Vagina (tissue), 2 donors: ENCODE data around the gene PTPRD. TPM values are rescaled to one million over a fixed set of nuclear protein-coding genes. Genes with fewer than 3 reads are reported as not detected.

Experiments used
- DNase-seq, 2 donors: peaks; one replicate each; pipeline ENCODE4 v3.0.0-alpha.2; 2017; ENCODE audit errors: extremely low spot score in 2 of 2
- H3K27ac ChIP-seq: fragments of 200-600 bp; sonication (generic); one replicate; pipeline ENCODE4 v1.5.1; 2019
- H3K27me3 ChIP-seq: fragments of 200-600 bp; sonication (generic); one replicate; pipeline ENCODE4 v1.5.1; 2019
- H3K36me3 ChIP-seq, 2 donors: fragments of 200-600 bp; sonication (generic); one replicate each; pipeline ENCODE4 v1.5.1; 2017 to 2019
- H3K4me1 ChIP-seq: fragments of 200-600 bp; sonication (generic); one replicate; pipeline ENCODE4 v1.5.1; 2019
- H3K4me3 ChIP-seq, 2 donors: fragments of 200-600 bp; sonication (generic); 1 replicate in 1 of 2; 2 replicates in 1 of 2; pipeline ENCODE4 v1.5.1; 2016 to 2019
- H3K9me3 ChIP-seq: fragments of 200-600 bp; sonication (generic); one replicate; pipeline ENCODE4 v1.5.1; 2019
- POLR2A ChIP-seq, 2 donors: fragments of 450-650 bp; IDR thresholded peaks; one replicate each; pipeline ENCODE4 v1.6.1; 2017; ENCODE audit warnings: antibody characterized with exemption in 2 of 2, mild to moderate bottlenecking in 2 of 2, moderate library complexity in 2 of 2
- POLR2AphosphoS5 ChIP-seq, 2 donors: sonication (generic); formaldehyde crosslinking; IDR thresholded peaks; one replicate each; pipeline ENCODE4 v1.9.0; 2017; ENCODE audit warnings: antibody characterized with exemption in 2 of 2, mild to moderate bottlenecking in 2 of 2, low read depth in 1 of 2; ENCODE audit not compliant: insufficient read depth in 1 of 2
- intact Hi-C: fragments of 100-400 bp; cut with DNase I; formaldehyde crosslinking; loops from one replicate; pipeline ENCODE4 v1.15.1; 2023
- total RNA-seq: library from RNA; depleted of rRNA; stranded (reverse); fragments of >200 nt; gene quantifications from one replicate; pipeline ENCODE4 v1.2.3, GENCODE V29; 2016
- TF ChIP-seq, protein P1 (sequence below), 3 experiments: fragments of 450-650 bp in 2 of 3; fragments of 200-600 bp in 1 of 3; sonication (generic) in 1 of 3; IDR thresholded peaks; one replicate each; pipeline ENCODE4 v1.5.1; 2017 to 2019; ENCODE audit warnings: antibody characterized with exemption in 3 of 3, mild to moderate bottlenecking in 2 of 3, moderate library complexity in 2 of 3

PTPRD gene
- total RNA-seq, 1 donor from 2014 or later = 10.3 TPM

DNA sequence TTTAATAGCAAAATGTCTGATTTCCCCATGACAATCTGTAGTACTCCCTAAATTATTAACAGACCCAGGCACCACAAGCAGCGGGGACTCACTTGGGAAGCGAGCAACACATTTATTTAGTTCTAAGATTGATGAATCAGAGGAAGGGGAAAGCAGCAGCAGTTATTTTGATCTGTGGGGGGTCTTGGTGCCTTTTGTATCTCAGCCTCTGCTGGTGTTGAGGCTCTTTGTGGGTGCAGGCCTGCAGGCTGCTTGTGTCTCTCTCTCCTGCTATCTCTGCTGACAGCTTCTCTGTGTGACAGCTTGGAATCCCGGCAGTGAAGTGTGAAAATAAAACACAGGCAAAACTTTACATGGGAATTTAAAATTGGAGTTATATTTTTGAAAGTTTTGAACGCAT, 1935.1 kb downstream of the PTPRD start:
- no peaks in the 10 kb centered on the region for H3K9me3 ChIP-seq
- no peak for TF ChIP-seq POLR2AphosphoS5 (IDR thresholded peaks at IDR 0.05; ENCODE audit: insufficient read depth in 1 of 2, low read depth in 1 of 2)
- TF ChIP-seq, protein P1, sequence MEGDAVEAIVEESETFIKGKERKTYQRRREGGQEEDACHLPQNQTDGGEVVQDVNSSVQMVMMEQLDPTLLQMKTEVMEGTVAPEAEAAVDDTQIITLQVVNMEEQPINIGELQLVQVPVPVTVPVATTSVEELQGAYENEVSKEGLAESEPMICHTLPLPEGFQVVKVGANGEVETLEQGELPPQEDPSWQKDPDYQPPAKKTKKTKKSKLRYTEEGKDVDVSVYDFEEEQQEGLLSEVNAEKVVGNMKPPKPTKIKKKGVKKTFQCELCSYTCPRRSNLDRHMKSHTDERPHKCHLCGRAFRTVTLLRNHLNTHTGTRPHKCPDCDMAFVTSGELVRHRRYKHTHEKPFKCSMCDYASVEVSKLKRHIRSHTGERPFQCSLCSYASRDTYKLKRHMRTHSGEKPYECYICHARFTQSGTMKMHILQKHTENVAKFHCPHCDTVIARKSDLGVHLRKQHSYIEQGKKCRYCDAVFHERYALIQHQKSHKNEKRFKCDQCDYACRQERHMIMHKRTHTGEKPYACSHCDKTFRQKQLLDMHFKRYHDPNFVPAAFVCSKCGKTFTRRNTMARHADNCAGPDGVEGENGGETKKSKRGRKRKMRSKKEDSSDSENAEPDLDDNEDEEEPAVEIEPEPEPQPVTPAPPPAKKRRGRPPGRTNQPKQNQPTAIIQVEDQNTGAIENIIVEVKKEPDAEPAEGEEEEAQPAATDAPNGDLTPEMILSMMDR (IDR thresholded peaks at IDR 0.05) = no peak
- no peak for TF ChIP-seq POLR2A (IDR thresholded peaks at IDR 0.05)

DNA sequence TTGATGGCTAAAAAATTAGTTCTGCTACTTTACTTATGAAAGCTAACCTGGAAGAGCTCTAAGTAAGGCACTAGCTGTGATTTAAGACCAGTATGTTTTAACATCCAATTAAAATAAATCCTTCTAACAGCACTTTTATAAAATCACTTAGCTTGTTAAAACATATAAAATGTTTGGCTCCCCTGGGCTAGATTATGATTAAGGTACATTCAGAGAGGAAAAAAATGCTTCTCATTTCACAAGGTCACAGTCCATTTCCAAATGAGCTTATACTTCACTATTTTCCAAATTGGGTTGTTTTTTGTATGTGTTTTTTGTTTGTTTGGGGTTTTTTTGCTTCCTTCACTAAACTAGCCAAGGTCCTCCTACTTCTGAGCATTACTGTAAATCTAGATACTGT, 1938.3 kb downstream of the PTPRD start:
- TF ChIP-seq POLR2A (IDR thresholded peaks at IDR 0.05) = no peak
- TF ChIP-seq POLR2AphosphoS5 (IDR thresholded peaks at IDR 0.05; ENCODE audit: insufficient read depth in 1 of 2, low read depth in 1 of 2) = no peak
- TF ChIP-seq, protein P1 (IDR thresholded peaks at IDR 0.05) = no peak
- Histone ChIP-seq H3K9me3 (no peaks in the 10 kb centered on the region), H3K4me3 (no peak overlapping the region), H3K4me1 (no peaks in the 10 kb centered on the region), H3K27me3 (no peaks in the 10 kb centered on the region), H3K27ac (no peak overlapping the region), H3K36me3 (no peaks in the 10 kb centered on the region)
- intact Hi-C loops = no loop called here
- DNase-seq = no peak

More for the DNA sequence above, 1935.1 kb downstream of the PTPRD start:
- H3K27ac ChIP-seq = no peak overlapping the region
- no peak overlapping the region for H3K4me3 ChIP-seq
- DNase-seq = no peak
- no peaks in the 10 kb centered on the region for H3K27me3 ChIP-seq
- no peaks in the 10 kb centered on the region for H3K36me3 ChIP-seq
- H3K4me1 ChIP-seq = no peaks in the 10 kb centered on the region
- intact Hi-C loops = no loop called here

DNA sequence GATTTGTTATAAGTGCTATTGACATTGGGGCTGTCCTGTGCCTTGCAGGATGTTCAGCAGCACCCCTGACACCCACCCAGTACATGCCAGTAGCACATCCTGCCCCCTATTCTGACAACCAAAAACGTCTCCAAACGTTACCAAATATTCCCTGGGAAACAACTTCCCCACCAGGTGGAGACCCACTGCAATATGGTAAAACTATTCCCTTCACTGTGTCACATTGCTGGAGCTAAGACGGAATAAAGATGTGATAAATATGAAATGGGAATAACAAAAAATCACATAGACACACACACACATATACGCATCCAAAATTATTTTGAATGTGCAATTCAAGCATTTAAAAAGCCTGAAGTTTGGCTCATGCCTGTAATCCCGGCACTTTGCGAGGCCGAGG, 1939.0 kb downstream of the PTPRD start:
- intact Hi-C loops = no loop called here
- TF ChIP-seq POLR2A (IDR thresholded peaks at IDR 0.05) = no peak
- TF ChIP-seq, protein P1 (IDR thresholded peaks at IDR 0.05) = no peak

DNA sequence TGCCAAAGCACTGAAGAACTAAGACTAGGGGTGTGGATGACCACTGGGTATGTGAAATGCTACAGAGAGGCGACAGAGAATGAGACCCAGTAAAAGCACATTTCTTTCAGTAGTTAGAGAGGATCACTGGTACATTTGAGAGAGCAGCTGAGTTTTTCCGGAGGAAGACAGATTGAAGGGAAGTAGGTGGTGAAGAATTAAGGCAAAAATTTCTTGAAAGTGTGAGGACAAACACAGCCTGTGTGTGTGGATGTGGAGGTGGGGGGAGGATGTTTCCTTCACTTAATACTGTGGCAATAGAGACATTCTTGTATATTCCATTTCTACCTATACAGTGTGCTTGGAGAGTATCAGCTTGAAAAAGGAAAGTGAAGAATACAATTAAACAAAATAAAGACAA, 1942.1 kb downstream of the PTPRD start:
- Histone ChIP-seq H3K4me1 (no peaks in the 10 kb centered on the region), H3K4me3 (no peak overlapping the region), H3K27ac (no peak overlapping the region), H3K27me3 (no peaks in the 10 kb centered on the region), H3K9me3 (no peaks in the 10 kb centered on the region), H3K36me3 (no peaks in the 10 kb centered on the region)
- no peak for TF ChIP-seq POLR2A (IDR thresholded peaks at IDR 0.05)
- TF ChIP-seq POLR2AphosphoS5 (IDR thresholded peaks at IDR 0.05; ENCODE audit: insufficient read depth in 1 of 2, low read depth in 1 of 2) = no peak
- DNase-seq = no peak
- intact Hi-C loops = no loop called here

More for the DNA sequence above, 1939.0 kb downstream of the PTPRD start:
- Histone ChIP-seq H3K27me3 (no peaks in the 10 kb centered on the region), H3K4me1 (no peaks in the 10 kb centered on the region), H3K36me3 (no peaks in the 10 kb centered on the region), H3K27ac (no peak overlapping the region), H3K9me3 (no peaks in the 10 kb centered on the region), H3K4me3 (no peak overlapping the region)
- DNase-seq = no peak

DNA sequence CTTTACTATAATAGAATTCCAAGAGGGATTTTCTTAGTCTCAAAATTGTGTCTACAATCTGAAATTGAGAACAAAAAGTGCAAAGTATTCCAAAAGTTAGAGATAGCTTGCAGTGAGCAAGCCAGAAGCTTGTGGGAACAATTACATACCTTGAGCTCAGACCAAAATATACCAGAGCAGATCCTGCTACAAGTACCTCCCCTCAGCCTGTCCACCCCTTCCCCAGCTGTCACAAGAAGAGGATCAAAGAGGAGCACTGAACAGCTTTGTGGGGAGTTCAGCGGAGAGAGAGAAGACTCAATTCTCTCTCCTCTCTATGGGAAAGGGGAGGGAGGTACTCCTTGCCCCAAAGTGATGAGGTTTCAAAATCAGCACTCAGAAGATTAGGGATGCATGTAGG, 1944.1 kb downstream of the PTPRD start:
- Histone ChIP-seq H3K4me1 (no peaks in the 10 kb centered on the region), H3K27ac (no peak overlapping the region), H3K9me3 (no peaks in the 10 kb centered on the region), H3K36me3 (no peaks in the 10 kb centered on the region), H3K4me3 (no peak overlapping the region), H3K27me3 (no peaks in the 10 kb centered on the region)
- no peak for DNase-seq
- intact Hi-C loops = no loop called here
- no peak for TF ChIP-seq POLR2A (IDR thresholded peaks at IDR 0.05)
- TF ChIP-seq POLR2AphosphoS5 (IDR thresholded peaks at IDR 0.05; ENCODE audit: insufficient read depth in 1 of 2, low read depth in 1 of 2) = no peak
- TF ChIP-seq, protein P1 (IDR thresholded peaks at IDR 0.05) = no peak

DNA sequence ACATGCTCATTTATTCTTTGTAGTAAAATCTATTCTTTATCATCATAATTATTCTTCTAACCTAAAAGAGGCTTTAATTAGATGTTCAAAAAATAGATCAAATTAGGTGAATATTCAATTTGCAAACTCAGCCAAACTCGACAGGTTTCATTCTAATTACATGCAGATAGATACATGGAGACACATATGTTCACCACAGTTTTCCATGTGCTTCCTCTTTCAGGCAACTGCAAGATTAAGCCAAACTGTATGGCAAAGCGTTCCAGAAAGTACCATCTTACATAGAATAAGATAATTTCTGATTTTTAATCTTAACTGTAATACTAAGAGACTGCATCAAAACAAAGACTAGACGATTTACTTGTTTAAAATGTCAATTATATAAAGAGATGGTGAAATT, 1944.6 kb downstream of the PTPRD start:
- H3K4me3 ChIP-seq = no peak overlapping the region
- DNase-seq = no peak
- H3K27ac ChIP-seq = no peak overlapping the region
- no peaks in the 10 kb centered on the region for H3K9me3 ChIP-seq
- no peak for TF ChIP-seq POLR2AphosphoS5 (IDR thresholded peaks at IDR 0.05; ENCODE audit: insufficient read depth in 1 of 2, low read depth in 1 of 2)
- TF ChIP-seq, protein P1 (IDR thresholded peaks at IDR 0.05) = no peak
- no peak for TF ChIP-seq POLR2A (IDR thresholded peaks at IDR 0.05)
- H3K27me3 ChIP-seq = no peaks in the 10 kb centered on the region
- no peaks in the 10 kb centered on the region for H3K36me3 ChIP-seq
- H3K4me1 ChIP-seq = no peaks in the 10 kb centered on the region
- intact Hi-C loops = no loop called here
